ENCODE data around the gene MTNR1B.
A peak's percentile ranks its signal among the peaks of the same experiment; 100 is the strongest.

The MTNR1B gene

GRCh38 chr11:92978271-92979111, 9.0 kb downstream of the MTNR1B start:
- FAIRE-seq = no peak

GRCh38 chr11:92979176-92979575, 9.7 kb downstream of the MTNR1B start:
- no peak for FAIRE-seq

- FAIRE-seq = no peak
Observed at GRCh38 chr11:92980312-92980711, 10.9 kb downstream of the MTNR1B start.

- no peak for FAIRE-seq
Observed at GRCh38 chr11:92981508-92982043, 12.1 kb downstream of the MTNR1B start.

GRCh38 chr11:92986585-92986984, 17.1 kb downstream of the MTNR1B start:
- FAIRE-seq = no peak

- peak; percentile 3 for FAIRE-seq
Observed at GRCh38 chr11:92993004-92993403, 23.6 kb downstream of the MTNR1B start.

- no peak for FAIRE-seq
Observed at GRCh38 chr11:93000511-93001476, 31.3 kb downstream of the MTNR1B start.

GRCh38 chr11:93001806-93002205, 32.4 kb downstream of the MTNR1B start:
- no peak for FAIRE-seq

GRCh38 chr11:93002380-93002779, 32.9 kb downstream of the MTNR1B start:
- FAIRE-seq = no peak

- no peak for FAIRE-seq
Observed at GRCh38 chr11:93005239-93005638, 35.8 kb downstream of the MTNR1B start.

- no peak for FAIRE-seq
Observed at GRCh38 chr11:93013646-93014045, 44.2 kb downstream of the MTNR1B start.

- FAIRE-seq = no peak
Observed at GRCh38 chr11:93016595-93016994, 47.1 kb downstream of the MTNR1B start.

- no peak for FAIRE-seq
Observed at GRCh38 chr11:93017821-93018690, 48.6 kb downstream of the MTNR1B start.

- no peak for FAIRE-seq
Observed at GRCh38 chr11:93020248-93021046, 51.0 kb downstream of the MTNR1B start.

GRCh38 chr11:93024369-93024768, 54.9 kb downstream of the MTNR1B start:
- no peak for FAIRE-seq

GRCh38 chr11:93025558-93026255, 56.3 kb downstream of the MTNR1B start:
- no peak for FAIRE-seq

- FAIRE-seq = no peak
Observed at GRCh38 chr11:93028960-93029522, 59.6 kb downstream of the MTNR1B start.

- FAIRE-seq = no peak
Observed at GRCh38 chr11:93031386-93031785, 61.9 kb downstream of the MTNR1B start.
